ENCODE measurements around the gene CAMK1D.

- TF ChIP-seq SIN3A (IDR thresholded peaks at IDR 0.05; ENCODE audit: low read depth, low read length): no peak
- TF ChIP-seq ZNF24 (IDR thresholded peaks at IDR 0.05): no peak
- no peak for TF ChIP-seq KDM1A (IDR thresholded peaks at IDR 0.05; ENCODE audit: borderline replicate concordance)
Measured at GRCh38 chr10:12408472-12408871, 59.1 kb downstream of the CAMK1D start.

Measured in GM12878 (cell line).